H9 (cell line): ENCODE results near the gene RIOK1. TPM values are rescaled to one million over a fixed set of nuclear protein-coding genes. Genes with fewer than 3 reads are reported as not detected.
"Not testable (repeated sequence)": the region's sequence is repeated elsewhere in the genome, so short reads cannot be mapped to it uniquely, and the experiment has no call there.

Source experiments
- DNase-seq: peaks from one replicate; pipeline ENCODE4 v3.0.0-alpha.2; 2017
- H2AFZ ChIP-seq: one replicate; pipeline ENCODE4 v1.6.1; 2013; ENCODE audit warnings: mild to moderate bottlenecking, low read length, control low read depth, moderate library complexity
- H2AK5ac ChIP-seq: 2 replicates; pipeline ENCODE4 v1.6.1; 2013; ENCODE audit warnings: low read length, control low read depth, mixed read lengths; ENCODE audit not compliant: insufficient read length
- H2BK120ac ChIP-seq: one replicate; pipeline ENCODE4 v1.6.1; 2013; ENCODE audit warnings: low read depth, mild to moderate bottlenecking, low read length, control low read depth, inconsistent platforms; ENCODE audit not compliant: poor library complexity, severe bottlenecking
- H2BK12ac ChIP-seq: 2 replicates; pipeline ENCODE4 v1.6.1; 2013; ENCODE audit warnings: low read length, control low read depth, mixed read lengths, low read depth; ENCODE audit not compliant: insufficient read length
- H2BK15ac ChIP-seq: 2 replicates; pipeline ENCODE4 v1.6.1; 2013; ENCODE audit warnings: low read depth, low read length, control low read depth
- H2BK20ac ChIP-seq: one replicate; pipeline ENCODE4 v1.6.1; 2013; ENCODE audit warnings: low read depth, mild to moderate bottlenecking, low read length, control low read depth, inconsistent platforms; ENCODE audit not compliant: poor library complexity, severe bottlenecking
- H2BK5ac ChIP-seq: 2 replicates; pipeline ENCODE4 v1.6.1; 2013; ENCODE audit warnings: low read length, control low read depth, mixed read lengths; ENCODE audit not compliant: insufficient read length
- H3K14ac ChIP-seq: 2 replicates; pipeline ENCODE4 v1.6.1; 2013; ENCODE audit warnings: low read length, control low read depth; ENCODE audit not compliant: insufficient read depth
- H3K18ac ChIP-seq: 2 replicates; pipeline ENCODE4 v1.6.1; 2013; ENCODE audit warnings: low read depth, mild to moderate bottlenecking, mixed read lengths, low read length, control low read depth; ENCODE audit not compliant: insufficient read length
- H3K23ac ChIP-seq: 2 replicates; pipeline ENCODE4 v1.6.1; 2013; ENCODE audit warnings: low read length, control low read depth, mixed read lengths, low read depth; ENCODE audit not compliant: insufficient read length
- H3K23me2 ChIP-seq: 2 replicates; pipeline ENCODE4 v1.6.1; 2013; ENCODE audit warnings: low read depth, mild to moderate bottlenecking, mixed read lengths, low read length, control low read depth; ENCODE audit not compliant: insufficient read length, poor library complexity, severe bottlenecking
- H3K27ac ChIP-seq: 2 replicates; pipeline ENCODE4 v1.5.1; 2013; ENCODE audit warnings: low read length, control low read depth, mixed read lengths, low read depth; ENCODE audit not compliant: insufficient read length
- H3K27me3 ChIP-seq: 2 replicates; pipeline ENCODE4 v1.6.1; 2013; ENCODE audit warnings: low read length, control low read depth, inconsistent platforms; ENCODE audit not compliant: insufficient read depth
- H3K4ac ChIP-seq: 2 replicates; pipeline ENCODE4 v1.6.1; 2013; ENCODE audit warnings: low read depth, mild to moderate bottlenecking, control low read depth, inconsistent platforms, low read length, moderate library complexity
- H3K4me1 ChIP-seq: 2 replicates; pipeline ENCODE4 v1.6.1; 2013; ENCODE audit warnings: low read length, control low read depth, inconsistent platforms; ENCODE audit not compliant: insufficient read depth
- H3K4me2 ChIP-seq: 2 replicates; pipeline ENCODE4 v1.6.1; 2013; ENCODE audit warnings: low read length, control low read depth, mixed read lengths; ENCODE audit not compliant: insufficient read length, insufficient read depth
- H3K56ac ChIP-seq: 2 replicates; pipeline ENCODE4 v1.6.1; 2013; ENCODE audit warnings: low read depth, mild to moderate bottlenecking, mixed read lengths, low read length, control low read depth; ENCODE audit not compliant: insufficient read length
- H3K79me1 ChIP-seq: 2 replicates; pipeline ENCODE4 v1.6.1; 2013; ENCODE audit warnings: low read depth, mild to moderate bottlenecking, moderate library complexity, low read length, control low read depth, inconsistent platforms; ENCODE audit not compliant: insufficient read depth, poor library complexity, severe bottlenecking
- H3K79me2 ChIP-seq: 2 replicates; pipeline ENCODE4 v1.6.1; 2013; ENCODE audit warnings: low read length, control low read depth, inconsistent platforms; ENCODE audit not compliant: insufficient read depth
- H3K9ac ChIP-seq: 2 replicates; pipeline ENCODE4 v1.6.1; 2013; ENCODE audit warnings: low read length, control low read depth, mixed read lengths; ENCODE audit not compliant: insufficient read length; ENCODE audit errors: extremely low read depth
- H3K9me3 ChIP-seq: one replicate; pipeline ENCODE4 v1.6.1; 2013; ENCODE audit warnings: low read depth, low read length, inconsistent platforms; ENCODE audit not compliant: control insufficient read depth
- H3T11ph ChIP-seq: one replicate; pipeline ENCODE4 v1.6.1; 2013; ENCODE audit warnings: mild to moderate bottlenecking, low read length, control low read depth, inconsistent platforms
- H4K20me1 ChIP-seq: one replicate; pipeline ENCODE4 v1.6.1; 2013; ENCODE audit not compliant: control insufficient read depth, insufficient read length, insufficient read depth
- H4K5ac ChIP-seq: 2 replicates; pipeline ENCODE4 v1.6.1; 2013; ENCODE audit warnings: low read depth, mild to moderate bottlenecking, mixed read lengths, low read length, control low read depth; ENCODE audit not compliant: insufficient read length
- H4K8ac ChIP-seq: replicated peaks from 2 replicates; pipeline ENCODE4 v1.6.1; 2013; ENCODE audit warnings: low read length, control low read depth, mixed read lengths, low read depth; ENCODE audit not compliant: insufficient read length
- H4K91ac ChIP-seq: 2 replicates; pipeline ENCODE4 v1.6.1; 2013; ENCODE audit warnings: low read depth, mild to moderate bottlenecking, moderate library complexity, mixed read lengths, low read length, control low read depth; ENCODE audit not compliant: insufficient read length
- H3K27ac Mint-ChIP-seq, 3 experiments: 2 replicates in 2 of 3; 3 replicates in 1 of 3; pipeline ENCODE4 v1.8.0; 2020 to 2021; ENCODE audit warnings: mixed read lengths in 3 of 3, mild to moderate bottlenecking in 1 of 3, moderate library complexity in 1 of 3
- H3K27me3 Mint-ChIP-seq: 2 replicates; pipeline ENCODE4 v1.8.0; 2021; ENCODE audit warnings: low read depth, mild to moderate bottlenecking, moderate library complexity, mixed read lengths
- H3K36me3 Mint-ChIP-seq, 3 experiments: 2 replicates in 2 of 3; 3 replicates in 1 of 3; pipeline ENCODE4 v1.8.0; 2020 to 2021; ENCODE audit warnings: low read depth in 3 of 3, mixed read lengths in 3 of 3; ENCODE audit not compliant: insufficient read depth in 1 of 3
- H3K4me1 Mint-ChIP-seq, 2 experiments: 2 replicates each; pipeline ENCODE4 v1.8.0; 2020; ENCODE audit warnings: mixed read lengths in 2 of 2
- H3K4me3 Mint-ChIP-seq, 2 experiments: 2 replicates in 1 of 2; 3 replicates in 1 of 2; pipeline ENCODE4 v1.8.0; 2020 to 2021; ENCODE audit warnings: mild to moderate bottlenecking in 2 of 2, mixed read lengths in 2 of 2, moderate library complexity in 1 of 2
- H3K9me3 Mint-ChIP-seq, 2 experiments: 2 replicates in 1 of 2; 3 replicates in 1 of 2; pipeline ENCODE4 v1.8.0; 2020; ENCODE audit warnings: mild to moderate bottlenecking in 2 of 2, mixed read lengths in 2 of 2, moderate library complexity in 1 of 2
- CTCF ChIP-seq: fragments of 200-600 bp; sonication (generic); conservative IDR thresholded peaks from 3 replicates; pipeline ENCODE4 v1.8.0; 2021; ENCODE audit warnings: antibody characterized with exemption, mild to moderate bottlenecking
- WGBS: extraction: QIAGEN DNeasy Blood & Tissue Kit; methylation state at CpG from one replicate; pipeline ENCODE4 v1.1.7; 2013; ENCODE audit warnings: missing lambda C conversion rate, low lambda C conversion rate, mixed read lengths; ENCODE audit not compliant: insufficient read length; ENCODE audit errors: extremely low coverage; 5-methylcytosine and 5-hydroxymethylcytosine counted together
- total RNA-seq: library from RNA; stranded (reverse); gene quantifications from 2 replicates; pipeline ENCODE4 v1.2.1, GENCODE V29; 2021

Gene RIOK1
- total RNA-seq, 1 experiment from 2014 or later: 40.0 TPM

- no peaks in the 10 kb centered on the region for H3K23me2 ChIP-seq
- no peak overlapping the region for H2BK12ac ChIP-seq
- no peak overlapping the region for H3K27ac ChIP-seq
- no peak overlapping the region for H3K4ac ChIP-seq
- no peaks in the 10 kb centered on the region for H3K79me2 ChIP-seq
- no peak overlapping the region for H3K14ac ChIP-seq
- no peak overlapping the region for H2BK5ac ChIP-seq
- DNase-seq: no peak
- no peak overlapping the region for H2BK15ac ChIP-seq
- peaks cover 7% of the 10 kb centered on the region; the same call in 1 of the 2 replicates for H3K4me1 ChIP-seq
- H3K4me1 Mint-ChIP-seq: peaks cover 11% of the 10 kb centered on the region in 2 experiments
- no peaks in the 10 kb centered on the region for H3K79me1 ChIP-seq
- H4K20me1 ChIP-seq: no peaks in the 10 kb centered on the region
- no peaks in the 10 kb centered on the region for H3K27me3 ChIP-seq
- no peak overlapping the region for H2BK120ac ChIP-seq
- TF ChIP-seq CTCF: no peak
- H2AFZ ChIP-seq: no peak overlapping the region
- H4K8ac ChIP-seq: no peak overlapping the region
- no peak overlapping the region for H3K23ac ChIP-seq
- H3K36me3 Mint-ChIP-seq: peaks cover 0 to 7% (median 6%) of the 10 kb centered on the region in 3 experiments; a peak in 1 of 7 replicates
- H2AK5ac ChIP-seq: no peak overlapping the region
- H3K27me3 Mint-ChIP-seq: no peaks in the 10 kb centered on the region; the same call in 1 of the 2 replicates
- H3T11ph ChIP-seq: no peak overlapping the region
- H3K18ac ChIP-seq: no peak overlapping the region
- no peaks in the 10 kb centered on the region for H3K9me3 ChIP-seq
- no peak overlapping the region; a peak in 1 of 7 replicates for H3K27ac Mint-ChIP-seq
- H3K9me3 Mint-ChIP-seq: peaks cover 0 to 2% of the 10 kb centered on the region in 2 experiments; a peak in 3 of 5 replicates
- WGBS: no CpG with 5 or more reads among the region's 5 CpGs
- no peak overlapping the region for H3K9ac ChIP-seq
- H4K5ac ChIP-seq: no peak overlapping the region
- H2BK20ac ChIP-seq: no peak overlapping the region
- no peak overlapping the region; a peak in 1 of 5 replicates for H3K4me3 Mint-ChIP-seq
- H4K91ac ChIP-seq: no peak overlapping the region
- H3K4me2 ChIP-seq: peak overlapping the region; percentile 11
- H3K56ac ChIP-seq: no peak overlapping the region
Observed at GRCh38 chr6:7454696-7455358, 65.2 kb downstream of the RIOK1 start.

DNA sequence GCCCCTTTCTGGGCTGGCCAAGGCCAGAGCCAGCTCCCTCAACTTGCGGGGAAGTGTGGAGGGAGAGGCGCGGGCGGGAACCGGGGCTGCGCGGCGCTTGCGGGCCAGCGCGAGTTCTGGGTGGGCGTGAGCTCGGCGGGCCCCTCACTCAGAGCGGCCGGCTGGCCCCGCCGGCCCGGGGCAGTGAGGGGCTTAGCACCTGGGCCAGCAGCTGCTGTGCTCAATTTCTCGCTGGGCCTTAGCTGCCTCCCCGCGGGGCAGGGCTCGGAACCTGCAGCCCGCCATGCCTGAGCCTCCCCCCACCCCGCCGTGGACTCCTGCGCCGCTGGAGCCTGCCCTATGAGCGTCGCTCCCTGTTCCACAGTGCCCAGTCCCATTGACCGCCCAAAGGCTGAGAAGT, 66.7 kb downstream of the RIOK1 start:
- not testable (repeated sequence) for DNase-seq, H2BK20ac ChIP-seq, H3K79me2 ChIP-seq, H3K9ac ChIP-seq, H2AFZ ChIP-seq, H3K4me1 ChIP-seq, H3K36me3 Mint-ChIP-seq, H2AK5ac ChIP-seq, H3K79me1 ChIP-seq, H2BK120ac ChIP-seq, H3K4me3 Mint-ChIP-seq, H3K27me3 Mint-ChIP-seq, H3K14ac ChIP-seq, H3K23ac ChIP-seq, H2BK5ac ChIP-seq, H3K9me3 Mint-ChIP-seq, H3K4ac ChIP-seq, H4K20me1 ChIP-seq, H3K4me2 ChIP-seq, H3K9me3 ChIP-seq, H2BK12ac ChIP-seq, H3K18ac ChIP-seq, H3K27ac Mint-ChIP-seq, H4K91ac ChIP-seq, H3K23me2 ChIP-seq, H3T11ph ChIP-seq, H2BK15ac ChIP-seq, H3K27me3 ChIP-seq, H4K8ac ChIP-seq, H3K56ac ChIP-seq, H4K5ac ChIP-seq, H3K27ac ChIP-seq
- no CpG with 5 or more reads among the region's 31 CpGs for WGBS
- peaks cover 11% of the 10 kb centered on the region in 2 experiments for H3K4me1 Mint-ChIP-seq
